ENCODE results near the gene PPFIA1.

DNA sequence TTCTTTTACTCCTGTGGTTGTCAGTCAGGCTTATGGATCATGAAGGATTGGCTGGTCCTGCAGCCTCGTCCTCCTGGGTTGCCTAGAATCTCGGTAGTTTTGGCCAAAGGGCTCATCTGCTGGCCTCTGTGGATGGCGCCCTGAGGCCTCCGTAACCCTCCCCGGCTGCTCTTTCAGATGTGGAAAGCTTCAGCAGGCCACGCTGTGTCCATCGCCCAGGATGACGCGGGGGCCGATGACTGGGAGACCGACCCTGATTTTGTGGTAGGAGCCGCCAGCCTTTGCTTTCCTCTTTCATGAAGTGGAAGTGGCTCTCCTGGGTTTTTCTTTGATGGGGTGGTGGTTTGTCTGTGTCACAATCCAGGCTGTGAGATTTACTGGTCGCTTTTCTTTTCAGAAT is 136.6 kb downstream of the PPFIA1 start:
- TF ChIP-seq POLR2AphosphoS5 (IDR thresholded peaks at IDR 0.05; ENCODE audit: borderline replicate concordance, low read depth, low read length) (no peak), EZH2 (IDR thresholded peaks at IDR 0.05) (no peak), FOXP2 (optimal IDR thresholded peaks at IDR 0.05; ENCODE audit: control extremely low read depth, extremely low read length, insufficient read depth) (no peak)

Measured in SK-N-MC (cell line).